GM23338 (cell line): Measurements from ENCODE around the gene TRIO. TPM values are rescaled to one million over a fixed set of nuclear protein-coding genes. Genes with fewer than 3 reads are reported as not detected.

ENCODE experiments used
- ATAC-seq: fragments of 200-7000 bp; cut with Tn5 transposase; 3 replicates; pipeline ENCODE4 v1.9.1; 2020
- DNase-seq: peaks from one replicate; pipeline ENCODE4 v3.0.0-alpha.2; 2015; ENCODE audit warnings: low spot score
- H2AFZ ChIP-seq: fragments of 200-600 bp; sonication (generic); 2 replicates; pipeline ENCODE4 v1.8.0; 2016; ENCODE audit warnings: antibody characterized with exemption, mild to moderate bottlenecking, moderate library complexity
- H3F3A ChIP-seq: fragments of 200-600 bp; sonication (generic); replicated peaks from 2 replicates; pipeline ENCODE4 v1.8.0; 2017; ENCODE audit warnings: antibody characterized with exemption, mixed run types, low read depth
- H3K27ac ChIP-seq: fragments of 200-600 bp; sonication (generic); 2 replicates; pipeline ENCODE4 v1.6.1; 2016; ENCODE audit warnings: low read depth
- H3K27me3 ChIP-seq: fragments of 200-600 bp; sonication (generic); 2 replicates; pipeline ENCODE4 v1.8.0; 2016; ENCODE audit warnings: mild to moderate bottlenecking, mixed run types, moderate library complexity; ENCODE audit not compliant: insufficient read depth
- H3K36me3 ChIP-seq: fragments of 200-600 bp; sonication (generic); 2 replicates; pipeline ENCODE4 v1.8.0; 2016; ENCODE audit warnings: mild to moderate bottlenecking; ENCODE audit not compliant: insufficient read depth
- H3K4me1 ChIP-seq: fragments of 200-600 bp; sonication (generic); 2 replicates; pipeline ENCODE4 v1.8.0; 2016; ENCODE audit warnings: mild to moderate bottlenecking, moderate library complexity; ENCODE audit not compliant: insufficient read depth
- H3K4me2 ChIP-seq: fragments of 200-600 bp; sonication (generic); 2 replicates; pipeline ENCODE4 v1.7.1; 2017; ENCODE audit warnings: mixed run types
- H3K4me3 ChIP-seq: fragments of 200-600 bp; sonication (generic); 2 replicates; pipeline ENCODE4 v1.6.1; 2016; ENCODE audit warnings: mixed run types
- H3K79me2 ChIP-seq: fragments of 200-600 bp; sonication (generic); replicated peaks from 2 replicates; pipeline ENCODE4 v1.8.0; 2017; ENCODE audit warnings: mild to moderate bottlenecking; ENCODE audit not compliant: insufficient read depth
- H3K9me2 ChIP-seq: fragments of 200-600 bp; sonication (generic); 2 replicates; pipeline ENCODE4 v1.8.0; 2017; ENCODE audit not compliant: insufficient read depth
- H4K20me1 ChIP-seq: fragments of 200-600 bp; sonication (generic); replicated peaks from 2 replicates; pipeline ENCODE4 v1.8.0; 2017; ENCODE audit warnings: mild to moderate bottlenecking; ENCODE audit not compliant: insufficient read depth
- H3K27ac Mint-ChIP-seq: 2 replicates; pipeline ENCODE4 v1.8.0; 2020; ENCODE audit warnings: inconsistent platforms, mild to moderate bottlenecking, moderate library complexity, mixed read lengths
- H3K27me3 Mint-ChIP-seq: 3 replicates; pipeline ENCODE4 v1.8.0; 2022; ENCODE audit warnings: low read depth, mild to moderate bottlenecking, moderate library complexity, mixed read lengths, inconsistent platforms; ENCODE audit not compliant: insufficient read depth, poor library complexity
- H3K36me3 Mint-ChIP-seq: 3 replicates; pipeline ENCODE4 v1.8.0; 2021; ENCODE audit warnings: low read depth, mild to moderate bottlenecking, inconsistent platforms, moderate library complexity, mixed read lengths
- H3K4me1 Mint-ChIP-seq: 3 replicates; pipeline ENCODE4 v1.8.0; 2020; ENCODE audit warnings: mild to moderate bottlenecking, inconsistent platforms, mixed read lengths
- H3K4me3 Mint-ChIP-seq: 3 replicates; pipeline ENCODE4 v1.8.0; 2021; ENCODE audit warnings: moderate library complexity, mild to moderate bottlenecking, inconsistent platforms, mixed read lengths
- H3K9me3 Mint-ChIP-seq: 3 replicates; pipeline ENCODE4 v1.8.0; 2020; ENCODE audit warnings: moderate library complexity, mild to moderate bottlenecking, inconsistent platforms, mixed read lengths
- CREB1 ChIP-seq: fragments of 250-450 bp; sonication (Bioruptor Pico); IDR thresholded peaks from 2 replicates; pipeline ENCODE4 v1.5.0; 2020; ENCODE audit warnings: low read depth, mild to moderate bottlenecking, moderate library complexity
- CTCF ChIP-seq, 2 experiments: fragments of 200-600 bp in 1 of 2; sonication (generic) in 1 of 2; conservative IDR thresholded peaks; 2 replicates each; pipeline versions ENCODE4 v1.5.1 to v1.6.1; 2016 to 2017; ENCODE audit warnings: antibody characterized with exemption in 2 of 2, low read depth in 2 of 2, mild to moderate bottlenecking in 2 of 2, moderate library complexity in 1 of 2
- ETS1 ChIP-seq: IDR thresholded peaks from 2 replicates; pipeline ENCODE4 v1.6.1; 2016; ENCODE audit warnings: antibody characterized with exemption
- EZH2 ChIP-seq: fragments of 200-600 bp; sonication (generic); IDR thresholded peaks from one replicate; pipeline ENCODE4 v1.8.0; 2017; ENCODE audit warnings: antibody characterized with exemption, mild to moderate bottlenecking, low read depth; ENCODE audit not compliant: unreplicated experiment
- EZH2phosphoT487 ChIP-seq: fragments of 200-600 bp; sonication (generic); IDR thresholded peaks from one replicate; pipeline ENCODE4 v1.8.1; 2018; ENCODE audit warnings: antibody characterized with exemption; ENCODE audit not compliant: unreplicated experiment
- JUNB ChIP-seq: IDR thresholded peaks from one replicate; pipeline ENCODE4 v1.6.1; 2016; ENCODE audit warnings: antibody characterized with exemption; ENCODE audit not compliant: unreplicated experiment
- NANOG ChIP-seq: IDR thresholded peaks from 2 replicates; pipeline ENCODE4 v1.6.1; 2016; ENCODE audit warnings: antibody characterized with exemption, borderline replicate concordance
- POLR2AphosphoS5 ChIP-seq: IDR thresholded peaks from 2 replicates; pipeline ENCODE4 v1.6.1; 2016; ENCODE audit warnings: antibody characterized with exemption, low read depth
- REST ChIP-seq: IDR thresholded peaks from one replicate; pipeline ENCODE4 v1.6.1; 2018; ENCODE audit warnings: antibody characterized with exemption; ENCODE audit not compliant: unreplicated experiment
- STAT1 ChIP-seq: IDR thresholded peaks from one replicate; pipeline ENCODE4 v1.6.1; 2016; ENCODE audit warnings: antibody characterized with exemption; ENCODE audit not compliant: unreplicated experiment
- ZNF114 ChIP-seq: fragments of 250-450 bp; sonication (Bioruptor Pico); IDR thresholded peaks from 2 replicates; pipeline ENCODE4 v1.5.0; 2020; ENCODE audit warnings: mild to moderate bottlenecking, moderate library complexity
- ZNF331 ChIP-seq: fragments of 250-450 bp; sonication (Bioruptor Pico); IDR thresholded peaks from 2 replicates; pipeline ENCODE4 v1.5.0; 2020; ENCODE audit warnings: low read depth, mild to moderate bottlenecking, moderate library complexity
- ZNF462 ChIP-seq: fragments of 250-450 bp; sonication (Bioruptor Pico); IDR thresholded peaks from 2 replicates; pipeline ENCODE4 v1.5.0; 2020; ENCODE audit warnings: mild to moderate bottlenecking, moderate library complexity
- polyA plus RNA-seq: library from polyadenylated mRNA; unstranded; fragments of >200 nt; fragmentation: Nextera tagmentation; extraction: Ambion mirVana; gene quantifications from 2 replicates; pipeline ENCODE4 v1.2.1, GENCODE V29; 2016
- total RNA-seq: library from RNA; depleted of rRNA; stranded (reverse); fragments of >200 nt; shearing (Covaris generic); gene quantifications from 2 replicates; pipeline ENCODE4 v1.2.3, GENCODE V29; 2014

TRIO gene
- total and polyA plus RNA-seq, 2 experiments from 2014 or later = 13.8 to 113 TPM

- peak overlapping the region; percentile 27; the same call in 1 of the 2 replicates for H3K27ac Mint-ChIP-seq
- Histone ChIP-seq H4K20me1 (no peaks in the 10 kb centered on the region), H3K4me1 (peaks cover 29% of the 10 kb centered on the region), H3K27ac (peak overlapping the region; percentile 68; the same call in 1 of the 2 replicates), H3K4me2 (no peak overlapping the region), H2AFZ (no peak overlapping the region), H3K4me3 (no peak overlapping the region), H3K27me3 (no peaks in the 10 kb centered on the region), H3K36me3 (peaks cover 5% of the 10 kb centered on the region), H3K79me2 (no peaks in the 10 kb centered on the region), H3F3A (no peaks in the 10 kb centered on the region), H3K9me2 (no peaks in the 10 kb centered on the region)
- DNase-seq (no peak), ATAC-seq (no peak)
- peaks cover 50% of the 10 kb centered on the region for H3K4me1 Mint-ChIP-seq
- peaks cover 56% of the 10 kb centered on the region for H3K36me3 Mint-ChIP-seq
- H3K27me3 Mint-ChIP-seq = peaks cover 10% of the 10 kb centered on the region
- no peak overlapping the region for H3K4me3 Mint-ChIP-seq
- TF ChIP-seq EZH2phosphoT487 (no peak), ZNF331 (CRISPR knock-in tag) (no peak), ETS1 (no peak), JUNB (no peak), ZNF114 (CRISPR knock-in tag) (no peak), STAT1 (no peak), CTCF (conservative IDR thresholded peaks at IDR 0.05; ENCODE audit: low read depth in 2 of 2) (no peak), POLR2AphosphoS5 (no peak), EZH2 (no peak), ZNF462 (no peak), NANOG (no peak), CREB1 (CRISPR knock-in tag) (no peak), REST (no peak)
- H3K9me3 Mint-ChIP-seq = no peaks in the 10 kb centered on the region
These were observed 270.9 kb downstream of the TRIO start for GRCh38 chr5:14414007-14414406.
